ENCODE data around the gene ZFP57.

ZFP57 gene

GRCh38 chr6:29631209-29631810 lies 49.6 kb downstream of the ZFP57 start:
- H3K4me3 ChIP-seq (ENCODE audit: low read length): no peak overlapping the region
- no peak for TF ChIP-seq ZNF274 (IDR thresholded peaks at IDR 0.05; ENCODE audit: low read depth, low read length)

- no peak for TF ChIP-seq ZNF274 (IDR thresholded peaks at IDR 0.05; ENCODE audit: low read depth, low read length)
- no peak overlapping the region for H3K4me3 ChIP-seq (ENCODE audit: low read length)
These were observed 50.6 kb downstream of the ZFP57 start for GRCh38 chr6:29630315-29630714.

GRCh38 chr6:29629571-29629970 lies 51.4 kb downstream of the ZFP57 start:
- no peak for TF ChIP-seq ZNF274 (IDR thresholded peaks at IDR 0.05; ENCODE audit: low read depth, low read length)
- H3K4me3 ChIP-seq (ENCODE audit: low read length): no peak overlapping the region

- TF ChIP-seq ZNF274 (IDR thresholded peaks at IDR 0.05; ENCODE audit: low read depth, low read length): no peak
- H3K4me3 ChIP-seq (ENCODE audit: low read length): peak overlapping the region; percentile 55; the same call in 1 of the 2 replicates
These were observed 52.3 kb downstream of the ZFP57 start for GRCh38 chr6:29628419-29629281.

GRCh38 chr6:29627755-29628418 lies 53.1 kb downstream of the ZFP57 start:
- peak overlapping the region; percentile 55; the same call in 1 of the 2 replicates for H3K4me3 ChIP-seq (ENCODE audit: low read length)
- no peak for TF ChIP-seq ZNF274 (IDR thresholded peaks at IDR 0.05; ENCODE audit: low read depth, low read length)

GRCh38 chr6:29626948-29627754 lies 53.8 kb downstream of the ZFP57 start:
- no peak overlapping the region for H3K4me3 ChIP-seq (ENCODE audit: low read length)
- TF ChIP-seq ZNF274 (IDR thresholded peaks at IDR 0.05; ENCODE audit: low read depth, low read length): no peak

- no peak for TF ChIP-seq ZNF274 (IDR thresholded peaks at IDR 0.05; ENCODE audit: low read depth, low read length)
- H3K4me3 ChIP-seq (ENCODE audit: low read length): no peak overlapping the region
These were observed 55.5 kb downstream of the ZFP57 start for GRCh38 chr6:29625337-29625930.

GRCh38 chr6:29624520-29624961 lies 56.4 kb downstream of the ZFP57 start:
- no peak overlapping the region for H3K4me3 ChIP-seq (ENCODE audit: low read length)
- TF ChIP-seq ZNF274 (IDR thresholded peaks at IDR 0.05; ENCODE audit: low read depth, low read length): no peak
